H1 (cell line): Measurements from ENCODE around the gene PRKCI. TPM values are rescaled to one million over a fixed set of nuclear protein-coding genes. Genes with fewer than 3 reads are reported as not detected.

Source experiments
- EZH2 ChIP-seq: fragments of 200-600 bp; sonication (generic); IDR thresholded peaks from 2 replicates; pipeline ENCODE4 v1.7.1; 2012; ENCODE audit warnings: low read depth, mild to moderate bottlenecking, moderate library complexity, low read length, inconsistent platforms; ENCODE audit not compliant: severe bottlenecking
- polyA plus RNA-seq, 7 experiments: library from polyadenylated mRNA; depleted of rRNA in 3 of 7; stranded (reverse) in 5 of 7; unstranded in 2 of 7; fragments of >200 nt in 5 of 7; fragments of 200-250 nt in 2 of 7; gene quantifications; 1 replicate in 5 of 7; 2 replicates in 1 of 7; 4 replicates in 1 of 7; pipeline versions ENCODE4 v1.2.1 to v1.2.3, GENCODE V29; 2011 to 2013; ENCODE audit warnings: missing spikeins in 2 of 7, mixed read lengths in 2 of 7
- total RNA-seq: library from RNA; stranded (reverse); fragmentation: NEBNext Ultra II Directional; extraction: Animal tissue kit (Norgen Biotek cat#: 25700); gene quantifications from 2 replicates; pipeline ENCODE4 v1.2.1, GENCODE V29; 2021

PRKCI gene
- total and polyA plus RNA-seq, 2 of the 8 experiments (the other 6 are each of a cell fraction or from before 2014, with no cell fraction given), result 24.3 to 100.0 TPM

- no peak for TF ChIP-seq EZH2
Measured at GRCh38 chr3:170204509-170204908, 17.7 kb upstream of the PRKCI start (continued).
